ENCODE results near the gene PIEZO2. TPM values are rescaled to one million over a fixed set of nuclear protein-coding genes. Genes with fewer than 3 reads are reported as not detected.

Gene PIEZO2
- polyA plus RNA-seq, 1 donor from 2014 or later = 0.30 TPM

DNA sequence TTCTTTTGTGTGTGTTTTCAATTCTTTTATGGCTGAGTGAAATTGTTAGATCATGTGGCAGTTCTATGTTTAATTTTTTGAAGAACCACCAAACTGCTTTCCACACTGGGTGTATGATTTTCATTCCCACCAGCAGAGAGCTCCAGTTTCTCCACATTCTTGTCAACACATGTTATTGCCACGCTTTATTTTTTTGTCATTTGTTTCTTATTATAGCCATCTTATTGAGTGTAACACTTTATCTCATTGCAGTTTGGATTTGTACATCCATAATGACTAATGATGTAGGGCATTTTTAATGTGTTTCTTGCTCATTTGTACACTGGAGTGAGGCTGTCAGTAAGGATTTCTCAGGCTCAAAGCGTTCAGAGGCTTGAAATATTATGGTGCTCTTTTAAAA lies 184.2 kb downstream of the PIEZO2 start:
- TF ChIP-seq, protein P1, sequence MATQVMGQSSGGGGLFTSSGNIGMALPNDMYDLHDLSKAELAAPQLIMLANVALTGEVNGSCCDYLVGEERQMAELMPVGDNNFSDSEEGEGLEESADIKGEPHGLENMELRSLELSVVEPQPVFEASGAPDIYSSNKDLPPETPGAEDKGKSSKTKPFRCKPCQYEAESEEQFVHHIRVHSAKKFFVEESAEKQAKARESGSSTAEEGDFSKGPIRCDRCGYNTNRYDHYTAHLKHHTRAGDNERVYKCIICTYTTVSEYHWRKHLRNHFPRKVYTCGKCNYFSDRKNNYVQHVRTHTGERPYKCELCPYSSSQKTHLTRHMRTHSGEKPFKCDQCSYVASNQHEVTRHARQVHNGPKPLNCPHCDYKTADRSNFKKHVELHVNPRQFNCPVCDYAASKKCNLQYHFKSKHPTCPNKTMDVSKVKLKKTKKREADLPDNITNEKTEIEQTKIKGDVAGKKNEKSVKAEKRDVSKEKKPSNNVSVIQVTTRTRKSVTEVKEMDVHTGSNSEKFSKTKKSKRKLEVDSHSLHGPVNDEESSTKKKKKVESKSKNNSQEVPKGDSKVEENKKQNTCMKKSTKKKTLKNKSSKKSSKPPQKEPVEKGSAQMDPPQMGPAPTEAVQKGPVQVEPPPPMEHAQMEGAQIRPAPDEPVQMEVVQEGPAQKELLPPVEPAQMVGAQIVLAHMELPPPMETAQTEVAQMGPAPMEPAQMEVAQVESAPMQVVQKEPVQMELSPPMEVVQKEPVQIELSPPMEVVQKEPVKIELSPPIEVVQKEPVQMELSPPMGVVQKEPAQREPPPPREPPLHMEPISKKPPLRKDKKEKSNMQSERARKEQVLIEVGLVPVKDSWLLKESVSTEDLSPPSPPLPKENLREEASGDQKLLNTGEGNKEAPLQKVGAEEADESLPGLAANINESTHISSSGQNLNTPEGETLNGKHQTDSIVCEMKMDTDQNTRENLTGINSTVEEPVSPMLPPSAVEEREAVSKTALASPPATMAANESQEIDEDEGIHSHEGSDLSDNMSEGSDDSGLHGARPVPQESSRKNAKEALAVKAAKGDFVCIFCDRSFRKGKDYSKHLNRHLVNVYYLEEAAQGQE (IDR thresholded peaks at IDR 0.05; ENCODE audit: borderline replicate concordance) = no peak
- TF ChIP-seq MXI1 (conservative IDR thresholded peaks at IDR 0.05; ENCODE audit: poor library complexity, severe bottlenecking) (no peak), SMC3 (conservative IDR thresholded peaks at IDR 0.05; ENCODE audit: poor library complexity) (no peak), EP300 (conservative IDR thresholded peaks at IDR 0.05; ENCODE audit: poor library complexity, severe bottlenecking) (no peak), TAF1 (IDR thresholded peaks at IDR 0.05; ENCODE audit: low read depth) (no peak), EZH2 (IDR thresholded peaks at IDR 0.05; ENCODE audit: borderline replicate concordance, insufficient read depth, low read length, poor library complexity, severe bottlenecking) (no peak)
- TF ChIP-seq, protein P2, sequence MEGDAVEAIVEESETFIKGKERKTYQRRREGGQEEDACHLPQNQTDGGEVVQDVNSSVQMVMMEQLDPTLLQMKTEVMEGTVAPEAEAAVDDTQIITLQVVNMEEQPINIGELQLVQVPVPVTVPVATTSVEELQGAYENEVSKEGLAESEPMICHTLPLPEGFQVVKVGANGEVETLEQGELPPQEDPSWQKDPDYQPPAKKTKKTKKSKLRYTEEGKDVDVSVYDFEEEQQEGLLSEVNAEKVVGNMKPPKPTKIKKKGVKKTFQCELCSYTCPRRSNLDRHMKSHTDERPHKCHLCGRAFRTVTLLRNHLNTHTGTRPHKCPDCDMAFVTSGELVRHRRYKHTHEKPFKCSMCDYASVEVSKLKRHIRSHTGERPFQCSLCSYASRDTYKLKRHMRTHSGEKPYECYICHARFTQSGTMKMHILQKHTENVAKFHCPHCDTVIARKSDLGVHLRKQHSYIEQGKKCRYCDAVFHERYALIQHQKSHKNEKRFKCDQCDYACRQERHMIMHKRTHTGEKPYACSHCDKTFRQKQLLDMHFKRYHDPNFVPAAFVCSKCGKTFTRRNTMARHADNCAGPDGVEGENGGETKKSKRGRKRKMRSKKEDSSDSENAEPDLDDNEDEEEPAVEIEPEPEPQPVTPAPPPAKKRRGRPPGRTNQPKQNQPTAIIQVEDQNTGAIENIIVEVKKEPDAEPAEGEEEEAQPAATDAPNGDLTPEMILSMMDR (IDR thresholded peaks at IDR 0.05; ENCODE audit: poor library complexity, severe bottlenecking) = no peak
- no peaks in the 10 kb centered on the region for H3F3A ChIP-seq (ENCODE audit: insufficient read depth, low read length, poor library complexity, severe bottlenecking)

DNA sequence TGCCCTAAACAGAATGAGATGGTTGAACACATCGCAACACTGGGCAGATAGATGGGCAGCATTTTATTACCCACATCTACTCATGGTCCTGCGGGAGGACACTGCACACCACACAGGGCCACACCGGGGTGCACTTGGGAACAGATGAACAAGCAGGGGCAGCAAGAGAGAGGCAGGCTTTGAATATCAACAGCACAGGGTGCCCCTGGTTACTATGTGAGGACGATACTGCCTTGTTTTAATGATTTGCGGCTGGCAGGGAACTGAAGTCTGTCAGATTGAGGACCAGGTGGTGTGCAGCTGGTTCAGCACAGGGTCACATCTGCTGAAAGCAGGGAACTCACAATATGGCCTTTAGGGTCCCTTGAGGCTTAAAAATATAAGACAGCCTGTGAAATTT lies 195.7 kb downstream of the PIEZO2 start:
- H3K9ac ChIP-seq (ENCODE audit: low read length) = no peak overlapping the region
- H3K27me3 ChIP-seq (ENCODE audit: insufficient read depth, low read depth, low read length) = no peaks in the 10 kb centered on the region
- no peaks in the 10 kb centered on the region for H3K9me3 ChIP-seq (ENCODE audit: low read length)
- H4K20me1 ChIP-seq (ENCODE audit: insufficient read depth) = no peaks in the 10 kb centered on the region
- H3K79me2 ChIP-seq (replicated peaks; ENCODE audit: insufficient read depth, low read length) = no peaks in the 10 kb centered on the region
- no peak overlapping the region for H3K4me3 ChIP-seq (ENCODE audit: low read length)
- H2AFZ ChIP-seq (ENCODE audit: low read depth, low read length) = no peak overlapping the region
- TF ChIP-seq MXI1 (conservative IDR thresholded peaks at IDR 0.05; ENCODE audit: poor library complexity, severe bottlenecking) (no peak), RAD21 (conservative IDR thresholded peaks at IDR 0.05) (no peak), TAF1 (IDR thresholded peaks at IDR 0.05; ENCODE audit: low read depth) (no peak), SMC3 (conservative IDR thresholded peaks at IDR 0.05; ENCODE audit: poor library complexity) (no peak), EZH2 (IDR thresholded peaks at IDR 0.05; ENCODE audit: borderline replicate concordance, insufficient read depth, low read length, poor library complexity, severe bottlenecking) (no peak), POLR2AphosphoS5 (IDR thresholded peaks at IDR 0.05) (no peak)
- TF ChIP-seq, protein P1 (IDR thresholded peaks at IDR 0.05; ENCODE audit: borderline replicate concordance) = no peak
- TF ChIP-seq, protein P2 (IDR thresholded peaks at IDR 0.05; ENCODE audit: poor library complexity, severe bottlenecking) = no peak
- no peaks in the 10 kb centered on the region for H3K9me2 ChIP-seq (ENCODE audit: insufficient read depth, low read length)
- no peaks in the 10 kb centered on the region for H3F3A ChIP-seq (ENCODE audit: insufficient read depth, low read length, poor library complexity, severe bottlenecking)
- H3K4me2 ChIP-seq (ENCODE audit: low read length) = no peak overlapping the region
- H3K27ac ChIP-seq (ENCODE audit: low read length) = no peak overlapping the region
- no peaks in the 10 kb centered on the region for H3K36me3 ChIP-seq (ENCODE audit: insufficient read depth, low read length)

More for the DNA sequence above, 184.2 kb downstream of the PIEZO2 start:
- no peaks in the 10 kb centered on the region for H3K27me3 ChIP-seq (ENCODE audit: insufficient read depth, low read depth, low read length)
- no peak overlapping the region for H3K9ac ChIP-seq (ENCODE audit: low read length)
- H2AFZ ChIP-seq (ENCODE audit: low read depth, low read length) = no peak overlapping the region
- no peaks in the 10 kb centered on the region for H4K20me1 ChIP-seq (ENCODE audit: insufficient read depth)
- no peak overlapping the region for H3K4me3 ChIP-seq (ENCODE audit: low read length)
- no peaks in the 10 kb centered on the region for H3K36me3 ChIP-seq (ENCODE audit: insufficient read depth, low read length)
- H3K4me2 ChIP-seq (ENCODE audit: low read length) = no peak overlapping the region
- no peaks in the 10 kb centered on the region for H3K9me2 ChIP-seq (ENCODE audit: insufficient read depth, low read length)
- no peak overlapping the region for H3K27ac ChIP-seq (ENCODE audit: low read length)
- H3K9me3 ChIP-seq (ENCODE audit: low read length) = no peaks in the 10 kb centered on the region
- H3K79me2 ChIP-seq (replicated peaks; ENCODE audit: insufficient read depth, low read length) = no peaks in the 10 kb centered on the region
